Measurements from ENCODE around the gene MAST4. TPM values are rescaled to one million over a fixed set of nuclear protein-coding genes. Genes with fewer than 3 reads are reported as not detected.
A peak's percentile ranks its signal among the peaks of the same experiment; 100 is the strongest.

The MAST4 gene
- total and polyA plus RNA-seq, 2 experiments from 2014 or later: 4.2 to 6.0 TPM

- Histone ChIP-seq H3K9me2 (ENCODE audit: insufficient read depth) (no peaks in the 10 kb centered on the region), H3K27ac (no peak overlapping the region), H3K27me3 (replicated peaks; ENCODE audit: insufficient read depth) (no peaks in the 10 kb centered on the region), H3K4me1 (ENCODE audit: insufficient read depth) (peaks cover 24% of the 10 kb centered on the region), H3K9ac (no peak overlapping the region), H4K20me1 (ENCODE audit: insufficient read depth) (no peaks in the 10 kb centered on the region), H3K4me2 (ENCODE audit: unreplicated experiment) (no peak overlapping the region), H3K9me3 (ENCODE audit: low read depth) (no peaks in the 10 kb centered on the region), H3K79me2 (ENCODE audit: insufficient read depth) (no peaks in the 10 kb centered on the region), H3F3A (ENCODE audit: insufficient read depth) (peaks cover 15% of the 10 kb centered on the region), H2AFZ (no peak overlapping the region), H3K4me3 (no peak overlapping the region), H3K36me3 (ENCODE audit: low read depth) (no peaks in the 10 kb centered on the region)
- in situ Hi-C loops (cut with MboI): no loop called here
- TF ChIP-seq EZH2phosphoT487 (IDR thresholded peaks at IDR 0.05; ENCODE audit: insufficient read depth, low read depth): no peak
- no peak for TF ChIP-seq EZH2 (IDR thresholded peaks at IDR 0.05; ENCODE audit: insufficient read depth, poor library complexity, severe bottlenecking)
- 83% methylated on average over 4 of the region's 4 CpGs for WGBS, 2 experiments (ENCODE audit: low coverage in 1 of 2, low lambda C conversion rate in 2 of 2, missing lambda C conversion rate in 2 of 2)
- DNase-seq: no peak
These were observed 258.2 kb downstream of the MAST4 start for GRCh38 chr5:66854416-66854815.

GRCh38 chr5:66856041-66856805, 260.0 kb downstream of the MAST4 start:
- Histone ChIP-seq H3K9me3 (ENCODE audit: low read depth) (no peaks in the 10 kb centered on the region), H3K4me3 (no peak overlapping the region), H3K27me3 (replicated peaks; ENCODE audit: insufficient read depth) (no peaks in the 10 kb centered on the region), H3K79me2 (ENCODE audit: insufficient read depth) (no peaks in the 10 kb centered on the region), H3K4me1 (ENCODE audit: insufficient read depth) (peaks cover 14% of the 10 kb centered on the region), H3K9me2 (ENCODE audit: insufficient read depth) (no peaks in the 10 kb centered on the region), H4K20me1 (ENCODE audit: insufficient read depth) (no peaks in the 10 kb centered on the region), H3K27ac (no peak overlapping the region), H3F3A (ENCODE audit: insufficient read depth) (peaks cover 5% of the 10 kb centered on the region; the same call in 1 of the 2 replicates), H2AFZ (no peak overlapping the region), H3K36me3 (ENCODE audit: low read depth) (no peaks in the 10 kb centered on the region), H3K4me2 (ENCODE audit: unreplicated experiment) (no peak overlapping the region), H3K9ac (no peak overlapping the region)
- WGBS, 2 experiments (ENCODE audit: low coverage in 1 of 2, low lambda C conversion rate in 2 of 2, missing lambda C conversion rate in 2 of 2): 62 to 65% methylated on average over 2 of the region's 2 CpGs
- in situ Hi-C loops (cut with MboI): no loop called here
- DNase-seq: no peak
- TF ChIP-seq EZH2 (IDR thresholded peaks at IDR 0.05; ENCODE audit: insufficient read depth, poor library complexity, severe bottlenecking): no peak
- TF ChIP-seq EZH2phosphoT487 (IDR thresholded peaks at IDR 0.05; ENCODE audit: insufficient read depth, low read depth): no peak

GRCh38 chr5:66859526-66859925, 263.3 kb downstream of the MAST4 start:
- in situ Hi-C loops (cut with MboI): no loop called here
- Histone ChIP-seq H3K4me1 (ENCODE audit: insufficient read depth) (peaks cover 8% of the 10 kb centered on the region), H3K79me2 (ENCODE audit: insufficient read depth) (no peaks in the 10 kb centered on the region), H3F3A (ENCODE audit: insufficient read depth) (no peaks in the 10 kb centered on the region), H3K9me3 (ENCODE audit: low read depth) (no peaks in the 10 kb centered on the region), H3K36me3 (ENCODE audit: low read depth) (no peaks in the 10 kb centered on the region), H4K20me1 (ENCODE audit: insufficient read depth) (no peaks in the 10 kb centered on the region), H3K27me3 (replicated peaks; ENCODE audit: insufficient read depth) (no peaks in the 10 kb centered on the region), H3K4me3 (no peak overlapping the region), H2AFZ (no peak overlapping the region), H3K27ac (no peak overlapping the region), H3K9me2 (ENCODE audit: insufficient read depth) (no peaks in the 10 kb centered on the region), H3K9ac (no peak overlapping the region), H3K4me2 (ENCODE audit: unreplicated experiment) (no peak overlapping the region)
- no peak for DNase-seq
- TF ChIP-seq EZH2 (IDR thresholded peaks at IDR 0.05; ENCODE audit: insufficient read depth, poor library complexity, severe bottlenecking): no peak
- WGBS, 2 experiments (ENCODE audit: low coverage in 1 of 2, low lambda C conversion rate in 2 of 2, missing lambda C conversion rate in 2 of 2): 98 to 100% methylated on average over 2 of the region's 2 CpGs

GRCh38 chr5:66860199-66860975, 264.2 kb downstream of the MAST4 start:
- H3K9me3 ChIP-seq (ENCODE audit: low read depth): no peaks in the 10 kb centered on the region
- no peaks in the 10 kb centered on the region for H4K20me1 ChIP-seq (ENCODE audit: insufficient read depth)
- no peaks in the 10 kb centered on the region for H3F3A ChIP-seq (ENCODE audit: insufficient read depth)
- H3K4me3 ChIP-seq: peak overlapping the region; percentile 35
- no peak for TF ChIP-seq EZH2 (IDR thresholded peaks at IDR 0.05; ENCODE audit: insufficient read depth, poor library complexity, severe bottlenecking)
- no peak for TF ChIP-seq EZH2phosphoT487 (IDR thresholded peaks at IDR 0.05; ENCODE audit: insufficient read depth, low read depth)
- no peak overlapping the region for H3K9ac ChIP-seq
- H3K79me2 ChIP-seq (ENCODE audit: insufficient read depth): no peaks in the 10 kb centered on the region
- H3K4me1 ChIP-seq (ENCODE audit: insufficient read depth): peaks cover 8% of the 10 kb centered on the region
- in situ Hi-C loops (cut with MboI): no loop called here
- no peaks in the 10 kb centered on the region for H3K27me3 ChIP-seq (replicated peaks; ENCODE audit: insufficient read depth)
- H3K9me2 ChIP-seq (ENCODE audit: insufficient read depth): no peaks in the 10 kb centered on the region
- peak overlapping the region; percentile 49 for H3K4me2 ChIP-seq (ENCODE audit: unreplicated experiment)
- H3K27ac ChIP-seq: no peak overlapping the region
- peak; percentile 32 for DNase-seq
- H2AFZ ChIP-seq: peak overlapping the region; percentile 46; the same call in 1 of the 2 replicates
- H3K36me3 ChIP-seq (ENCODE audit: low read depth): no peaks in the 10 kb centered on the region
- 23 to 27% methylated on average over 7 of the region's 7 CpGs for WGBS, 2 experiments (ENCODE audit: low coverage in 1 of 2, low lambda C conversion rate in 2 of 2, missing lambda C conversion rate in 2 of 2)
